ENCODE results near the gene CD72. TPM values are rescaled to one million over a fixed set of nuclear protein-coding genes. Genes with fewer than 3 reads are reported as not detected.
"Not testable (repeated sequence)": the region's sequence is repeated elsewhere in the genome, so short reads cannot be mapped to it uniquely, and the experiment has no call there.

Gene CD72
- total RNA-seq, 1 donor from 2014 or later, result 0.13 TPM

DNA sequence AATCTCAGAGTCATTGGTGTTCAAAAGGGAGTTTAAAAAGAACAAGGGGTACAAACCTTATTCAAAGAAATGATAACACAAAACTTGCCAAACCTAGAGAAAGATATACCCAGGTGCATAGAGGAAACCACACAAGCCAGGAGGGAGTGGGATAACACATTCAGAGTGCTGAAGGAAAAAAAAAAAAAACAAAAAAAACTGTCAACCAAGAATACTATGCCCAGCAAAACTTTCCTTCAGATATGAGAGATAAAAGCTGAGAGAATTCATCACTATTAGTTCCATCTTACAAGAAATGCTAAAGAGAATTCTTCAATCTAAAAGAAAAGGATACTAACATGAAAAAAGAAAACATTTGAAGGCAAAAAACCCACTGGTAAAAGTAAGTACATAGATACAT, 24.6 kb downstream of the CD72 start:
- no peak for DNase-seq (ENCODE audit: low read depth in 2 of 2)

DNA sequence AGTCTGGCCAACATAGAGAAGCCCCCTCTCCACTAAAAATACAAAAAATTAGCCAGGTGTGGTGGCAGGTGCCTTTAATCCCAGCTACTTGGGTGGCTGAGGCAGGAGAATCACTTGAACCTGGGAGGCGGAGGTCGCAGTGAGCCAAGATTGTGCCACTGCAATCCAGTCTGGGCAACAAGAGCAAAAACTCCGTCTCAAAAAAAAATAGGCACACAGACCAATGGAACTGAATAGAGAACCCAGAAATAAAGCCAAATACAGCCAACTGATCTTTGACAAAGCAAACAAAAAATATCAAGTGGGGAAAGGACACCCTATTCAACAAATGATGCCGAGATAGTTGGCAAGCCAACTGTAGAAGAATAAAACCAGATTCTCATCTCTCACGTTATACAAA, 29.7 kb downstream of the CD72 start:
- not testable (repeated sequence) for DNase-seq (ENCODE audit: low read depth in 2 of 2)

DNA sequence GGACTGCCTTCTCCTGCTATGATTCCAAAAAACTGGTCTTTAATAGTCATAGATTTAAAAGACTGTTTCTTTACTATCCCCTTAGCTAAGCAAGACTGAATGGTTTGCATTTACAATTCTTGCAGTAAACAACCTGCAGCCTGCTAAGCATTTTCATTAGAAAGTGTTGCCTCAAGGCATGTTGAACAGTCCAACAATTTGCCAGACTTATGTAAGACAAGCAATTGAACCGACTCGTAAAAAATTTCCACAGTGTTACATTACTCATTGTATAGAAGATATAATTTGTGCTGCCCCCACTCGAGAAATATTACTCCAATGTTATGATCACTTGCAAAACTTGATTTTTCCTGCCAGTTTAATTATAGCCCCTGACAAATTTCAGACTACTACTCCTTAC, 33.5 kb downstream of the CD72 start:
- DNase-seq (ENCODE audit: low read depth in 2 of 2), result not testable (repeated sequence)

GRCh38 chr9:35583521-35583920, 34.7 kb downstream of the CD72 start:
- DNase-seq (ENCODE audit: low read depth in 2 of 2), result not testable (repeated sequence)

GRCh38 chr9:35579659-35580227, 38.5 kb downstream of the CD72 start:
- not testable (repeated sequence) for DNase-seq (ENCODE audit: low read depth in 2 of 2)

GRCh38 chr9:35579130-35579529, 39.1 kb downstream of the CD72 start:
- no peak for DNase-seq (ENCODE audit: low read depth in 2 of 2)

DNA sequence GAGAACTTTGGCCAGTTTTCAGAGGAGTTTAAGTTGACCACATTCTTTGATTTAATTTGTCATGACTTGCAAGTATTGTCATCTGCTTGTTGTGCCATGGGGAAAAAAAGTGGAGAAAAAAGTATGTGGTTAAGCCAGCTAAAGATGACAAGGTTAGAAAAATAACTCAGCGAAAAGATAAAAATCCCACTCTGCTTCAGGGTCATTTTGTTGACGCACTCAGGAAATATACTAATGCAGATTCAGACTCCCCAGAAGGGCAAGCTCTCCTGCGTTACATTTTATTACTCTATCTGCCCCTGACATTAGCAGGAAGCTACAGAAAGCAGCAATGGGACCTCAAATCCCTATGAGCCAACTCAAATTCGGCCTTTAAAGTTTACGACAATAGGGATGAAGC, 40.7 kb downstream of the CD72 start:
- DNase-seq (ENCODE audit: low read depth in 2 of 2), result no peak

GRCh38 chr9:35575478-35575877, 42.7 kb downstream of the CD72 start:
- DNase-seq (ENCODE audit: low read depth in 2 of 2), result no peak

- DNase-seq (ENCODE audit: low read depth in 2 of 2), result no peak
These were observed 43.6 kb downstream of the CD72 start for GRCh38 chr9:35574578-35575122.

DNA sequence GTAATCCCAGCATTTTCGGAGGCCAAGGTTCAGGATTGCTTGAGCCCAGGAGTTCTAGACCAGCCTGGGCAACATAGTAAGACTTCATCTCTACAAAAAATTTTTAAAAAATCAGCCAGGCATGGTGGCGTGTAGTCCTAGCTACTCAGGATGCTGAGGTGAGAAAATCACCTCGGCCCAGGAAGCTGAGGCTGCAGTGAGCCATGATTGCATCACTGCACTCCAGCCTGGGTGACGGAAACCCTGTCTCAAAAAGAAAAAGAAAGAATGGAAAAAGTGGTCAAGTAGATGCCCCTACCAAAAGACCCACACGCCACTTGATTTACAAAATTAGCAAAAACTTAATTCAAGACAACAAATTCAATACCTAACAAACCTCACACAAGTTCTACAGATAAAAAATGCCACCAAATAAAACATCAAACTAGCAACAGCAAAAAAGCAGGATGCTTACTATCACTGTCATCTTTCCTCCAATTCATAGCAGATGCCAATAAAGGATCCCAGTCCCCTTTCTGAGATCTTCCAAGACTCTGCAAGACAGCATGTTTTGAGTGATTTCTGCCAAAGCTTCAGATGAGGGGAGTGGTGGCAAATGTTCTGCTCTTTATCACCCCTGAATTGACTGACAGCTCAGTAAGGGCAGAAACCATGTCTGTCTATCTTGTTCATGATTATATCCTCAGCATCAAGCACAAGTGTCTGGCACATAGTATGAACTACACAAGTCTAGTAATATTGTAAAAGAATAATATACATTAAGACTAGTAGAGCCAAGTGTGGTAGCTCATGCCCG, 47.3 kb downstream of the CD72 start:
- no peak for DNase-seq (ENCODE audit: low read depth in 2 of 2)

DNA sequence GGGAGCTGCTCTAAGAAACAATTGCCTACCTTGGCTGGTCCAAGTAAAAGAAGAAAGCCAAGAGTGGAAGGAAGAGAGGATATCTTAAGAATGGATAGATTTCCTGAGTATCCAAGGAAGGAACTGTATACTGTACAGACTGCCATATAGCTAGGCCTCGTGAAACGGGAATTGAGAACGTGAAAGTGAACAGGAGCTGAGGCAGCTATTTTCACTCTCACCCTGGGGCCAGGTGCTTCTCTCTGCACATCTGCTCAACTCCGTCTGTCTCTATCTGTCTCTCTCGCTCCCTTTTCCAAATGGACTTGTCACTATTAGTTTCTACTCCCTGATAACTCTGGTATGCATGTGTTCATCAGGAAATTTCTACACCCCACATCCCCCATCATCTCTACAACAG, 49.0 kb downstream of the CD72 start:
- DNase-seq (ENCODE audit: low read depth in 2 of 2), result no peak

- no peak for DNase-seq (ENCODE audit: low read depth in 2 of 2)
These were observed 50.0 kb downstream of the CD72 start for GRCh38 chr9:35568196-35568595.

DNA sequence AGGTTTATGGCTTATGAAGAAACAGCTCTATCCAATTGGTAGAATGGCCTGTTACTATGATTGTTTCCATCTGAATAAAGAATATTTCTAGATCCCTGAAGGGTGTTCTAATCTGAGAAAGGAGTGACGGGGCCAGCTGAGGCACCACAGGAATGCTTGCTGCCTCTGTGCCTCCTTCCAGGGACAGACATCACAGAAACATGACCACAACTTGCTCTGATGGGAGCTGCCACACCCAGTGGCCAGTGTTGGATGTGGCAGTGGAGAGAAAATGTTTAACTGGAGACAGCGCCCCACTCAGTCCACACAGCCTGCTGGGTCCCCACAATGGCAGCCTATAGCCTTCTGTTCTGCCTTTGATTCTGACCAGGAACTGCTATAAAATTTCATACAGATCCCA, 51.8 kb downstream of the CD72 start:
- no peak for DNase-seq (ENCODE audit: low read depth in 2 of 2)

GRCh38 chr9:35564658-35565061, 53.6 kb downstream of the CD72 start:
- DNase-seq (ENCODE audit: low read depth in 2 of 2), result no peak

GRCh38 chr9:35563791-35564197, 54.4 kb downstream of the CD72 start:
- peak in 1 of 2 donors; percentile 45 for DNase-seq (ENCODE audit: low read depth in 2 of 2)

- DNase-seq (ENCODE audit: low read depth in 2 of 2), result peak in 1 of 2 donors; percentile 3
These were observed 55.1 kb downstream of the CD72 start for GRCh38 chr9:35562895-35563780.

DNA sequence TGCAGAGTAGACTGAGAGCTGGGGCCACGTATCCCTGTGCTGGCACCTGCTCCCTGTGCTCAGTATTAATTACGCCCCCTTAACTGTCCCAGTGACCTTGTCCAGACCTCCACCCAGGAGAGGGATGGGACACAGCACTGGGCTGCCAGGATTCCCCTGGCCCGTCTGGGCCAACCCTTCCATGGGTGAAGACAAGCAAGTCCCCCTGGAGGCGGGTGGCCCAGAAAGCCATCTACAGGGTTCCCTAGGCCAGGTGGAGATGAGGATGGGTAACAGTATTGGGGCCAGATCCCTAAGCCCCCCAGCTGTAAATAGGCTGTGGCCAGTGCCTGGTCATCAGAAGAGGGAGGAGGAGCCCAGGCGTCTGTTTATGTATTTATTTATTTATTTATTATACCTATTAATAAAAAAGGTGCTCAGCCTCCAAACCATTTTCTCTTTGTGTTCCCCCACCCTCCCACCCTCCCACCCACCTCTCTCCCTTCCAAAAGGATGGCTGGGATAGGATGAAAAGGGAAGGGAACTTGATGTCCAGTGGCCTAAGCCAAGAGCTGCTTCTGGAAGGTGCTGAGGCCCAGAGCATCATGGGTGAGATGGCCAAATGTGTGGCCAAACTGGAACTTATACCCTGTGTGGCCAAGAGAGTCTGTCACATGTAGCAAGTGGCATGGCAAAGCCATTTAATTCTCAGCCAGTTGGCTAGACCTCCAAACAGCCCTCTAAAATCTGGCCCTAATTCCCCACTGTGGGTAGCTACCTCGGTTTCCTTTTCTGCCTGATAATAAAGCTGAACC, 56.5 kb downstream of the CD72 start:
- DNase-seq (ENCODE audit: low read depth in 2 of 2), result no peak

DNA sequence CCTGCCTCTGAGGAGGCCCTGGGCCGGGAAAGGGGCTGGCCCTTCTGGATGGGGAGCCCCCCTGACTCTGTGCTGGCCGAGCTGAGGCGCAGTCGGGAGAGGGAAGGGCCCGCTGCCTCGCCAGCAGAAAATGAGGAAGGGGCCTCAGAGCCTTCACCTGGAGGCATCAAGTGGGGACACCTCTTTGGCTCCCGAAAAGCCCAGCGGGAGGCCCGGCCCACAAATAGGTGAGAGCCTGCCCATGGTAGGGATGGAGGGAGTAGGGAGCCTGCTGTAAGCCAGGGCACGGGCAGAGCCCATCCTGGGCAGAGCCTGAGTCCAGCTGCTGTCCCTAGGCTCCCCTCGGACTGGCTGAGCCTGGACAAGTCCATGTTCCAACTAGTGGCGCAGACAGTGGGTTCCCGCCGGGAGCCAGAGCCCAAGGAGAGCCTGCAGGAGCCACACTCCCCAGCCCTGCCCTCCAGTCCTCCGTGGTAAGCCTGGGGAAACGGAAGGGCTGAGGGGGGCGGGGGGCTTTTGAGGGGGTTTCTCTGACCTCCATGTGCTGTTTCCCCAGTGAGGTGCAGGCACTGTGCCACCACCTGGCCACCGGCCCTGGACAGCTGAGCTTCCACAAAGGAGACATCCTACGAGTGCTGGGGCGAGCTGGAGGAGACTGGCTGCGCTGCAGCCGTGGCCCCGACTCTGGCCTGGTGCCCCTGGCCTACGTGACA, 57.4 kb downstream of the CD72 start:
- no peak for DNase-seq (ENCODE audit: low read depth in 2 of 2)
